Body of pancreas (tissue), 4 donors: ENCODE measurements around the gene POC1A. TPM values are rescaled to one million over a fixed set of nuclear protein-coding genes. Genes with fewer than 3 reads are reported as not detected.

Source experiments
- ATAC-seq: fragments of 150-250 bp; one replicate; pipeline ENCODE4 v1.9.1; 2016
- DNase-seq, 4 donors: peaks; one replicate each; pipeline ENCODE4 v3.0.0-alpha.2; 2019
- H3K27ac ChIP-seq, 4 donors: fragments of 200-600 bp; sonication (generic); 1 replicate in 3 of 4; 2 replicates in 1 of 4; pipeline versions ENCODE4 v1.5.1 to v1.6.1; 2016 to 2019; ENCODE audit warnings: mild to moderate bottlenecking in 1 of 4, mixed read lengths in 1 of 4, moderate library complexity in 1 of 4
- H3K27me3 ChIP-seq, 2 donors: fragments of 200-600 bp; sonication (generic); one replicate each; pipeline ENCODE4 v1.6.0; 2016; ENCODE audit warnings: mild to moderate bottlenecking in 1 of 2
- H3K36me3 ChIP-seq, 2 donors: fragments of 200-600 bp; sonication (generic); replicated peaks in 1 of 2; 2 replicates each; pipeline ENCODE4 v1.5.1; 2016; ENCODE audit warnings: low read depth in 2 of 2; ENCODE audit not compliant: insufficient read depth in 1 of 2
- H3K4me1 ChIP-seq: fragments of 200-600 bp; sonication (generic); one replicate; pipeline ENCODE4 v1.6.0; 2016
- H3K4me3 ChIP-seq, 2 donors: fragments of 200-600 bp; sonication (generic); 1 replicate in 1 of 2; 2 replicates in 1 of 2; pipeline ENCODE4 v1.5.1; 2016 to 2019
- H3K9me3 ChIP-seq, 3 donors: fragments of 200-600 bp; sonication (generic); 1 replicate in 2 of 3; 2 replicates in 1 of 3; pipeline ENCODE4 v1.5.1; 2016
- POLR2A ChIP-seq, 3 donors: fragments of 450-650 bp; IDR thresholded peaks; one replicate each; pipeline ENCODE4 v1.6.1; 2016; ENCODE audit warnings: antibody characterized with exemption in 3 of 3, mild to moderate bottlenecking in 2 of 3
- WGBS, 2 donors: methylation state at CpG; one replicate each; pipeline ENCODE4 v1.1.5; 2017; 5-methylcytosine and 5-hydroxymethylcytosine counted together
- intact Hi-C: fragments of 100-400 bp; cut with DNase I; formaldehyde crosslinking; loops from one replicate; pipeline ENCODE4 v1.15.1; 2023
- total RNA-seq, 2 donors: library from RNA; depleted of rRNA; stranded (reverse); fragments of >200 nt; gene quantifications; one replicate each; pipeline ENCODE4 v1.1.0, GENCODE V29; 2016
- TF ChIP-seq, protein P1 (sequence below), 7 experiments: fragments of 450-650 bp in 4 of 7; fragments of 200-600 bp in 3 of 7; sonication (generic) in 3 of 7; IDR thresholded peaks; one replicate each; pipeline ENCODE4 v1.5.1; 2016 to 2019; ENCODE audit warnings: antibody characterized with exemption in 7 of 7

POC1A gene
- total RNA-seq, 2 donors from 2014 or later = 0.26 to 3.3 TPM

DNA sequence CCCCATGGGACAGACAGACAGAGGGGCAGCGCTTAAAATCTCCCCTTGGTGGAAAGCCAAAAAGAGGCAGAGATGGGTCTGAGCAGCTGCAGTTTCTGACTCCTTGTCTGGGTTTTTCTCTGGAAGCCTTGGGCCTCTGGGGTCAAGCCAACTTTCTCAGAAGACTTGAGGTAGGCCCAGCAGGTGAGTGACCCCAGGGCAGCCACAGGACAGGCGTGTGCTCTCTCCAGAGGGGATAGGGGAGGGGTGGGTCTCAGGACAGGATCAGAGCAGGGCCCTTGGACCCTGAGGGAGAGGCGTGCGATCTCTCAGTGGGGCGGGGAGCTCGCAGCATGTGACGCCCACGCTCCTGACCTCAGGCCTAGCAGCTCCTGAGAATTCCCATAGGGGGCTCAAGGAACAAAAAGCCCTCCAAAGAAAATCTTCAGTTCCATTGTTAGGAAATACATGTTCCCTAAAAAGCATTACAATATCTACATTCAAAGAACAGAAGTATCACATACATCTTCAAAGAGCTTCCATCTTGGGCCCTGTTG is 63.2 kb downstream of the POC1A start:
- H3K27me3 ChIP-seq = no peaks in the 10 kb centered on the region
- ATAC-seq = no peak
- WGBS, 2 donors = 87 to 99% methylated on average over 8 of the region's 8 CpGs

DNA sequence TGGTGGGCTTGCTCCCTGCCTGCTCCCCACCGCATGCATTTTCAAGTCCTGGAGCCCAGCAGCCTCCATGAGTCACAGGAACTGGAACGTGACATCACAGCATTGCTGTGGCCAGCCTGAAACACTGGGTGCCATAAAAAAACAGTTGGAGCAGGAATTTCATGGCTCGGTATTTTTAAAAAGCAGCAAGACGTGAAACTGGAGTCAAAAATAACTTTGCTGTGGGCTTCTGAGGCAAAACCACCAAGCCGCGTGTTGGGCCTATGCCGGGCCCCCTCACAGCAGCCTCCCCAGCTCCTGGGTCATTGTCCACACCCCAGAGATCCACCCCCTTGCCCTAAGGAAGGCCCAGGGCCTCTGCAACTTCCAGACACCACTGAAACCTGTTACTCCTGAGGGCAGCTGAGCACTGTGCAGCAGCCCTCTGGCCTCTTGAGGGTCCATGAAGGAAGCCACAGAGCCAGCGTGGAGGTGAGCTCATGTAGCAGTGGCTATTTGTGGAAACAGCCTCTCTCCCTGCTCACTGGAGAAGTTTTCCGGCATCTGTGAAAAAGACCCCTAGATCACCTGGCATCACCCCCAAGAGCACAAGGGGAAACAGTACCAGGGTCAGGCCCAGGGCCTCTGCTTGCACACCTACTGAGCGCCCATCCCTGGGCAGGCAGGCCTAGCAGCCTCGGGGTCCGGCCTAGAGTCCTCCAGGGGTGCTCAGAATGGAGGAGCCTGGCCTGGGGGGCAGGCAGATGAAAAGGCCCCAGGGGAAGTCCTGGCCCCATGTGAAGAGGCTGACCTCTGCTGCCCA is 63.9 kb downstream of the POC1A start:
- TF ChIP-seq POLR2A (IDR thresholded peaks at IDR 0.05) = no peak
- TF ChIP-seq, protein P1, sequence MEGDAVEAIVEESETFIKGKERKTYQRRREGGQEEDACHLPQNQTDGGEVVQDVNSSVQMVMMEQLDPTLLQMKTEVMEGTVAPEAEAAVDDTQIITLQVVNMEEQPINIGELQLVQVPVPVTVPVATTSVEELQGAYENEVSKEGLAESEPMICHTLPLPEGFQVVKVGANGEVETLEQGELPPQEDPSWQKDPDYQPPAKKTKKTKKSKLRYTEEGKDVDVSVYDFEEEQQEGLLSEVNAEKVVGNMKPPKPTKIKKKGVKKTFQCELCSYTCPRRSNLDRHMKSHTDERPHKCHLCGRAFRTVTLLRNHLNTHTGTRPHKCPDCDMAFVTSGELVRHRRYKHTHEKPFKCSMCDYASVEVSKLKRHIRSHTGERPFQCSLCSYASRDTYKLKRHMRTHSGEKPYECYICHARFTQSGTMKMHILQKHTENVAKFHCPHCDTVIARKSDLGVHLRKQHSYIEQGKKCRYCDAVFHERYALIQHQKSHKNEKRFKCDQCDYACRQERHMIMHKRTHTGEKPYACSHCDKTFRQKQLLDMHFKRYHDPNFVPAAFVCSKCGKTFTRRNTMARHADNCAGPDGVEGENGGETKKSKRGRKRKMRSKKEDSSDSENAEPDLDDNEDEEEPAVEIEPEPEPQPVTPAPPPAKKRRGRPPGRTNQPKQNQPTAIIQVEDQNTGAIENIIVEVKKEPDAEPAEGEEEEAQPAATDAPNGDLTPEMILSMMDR (IDR thresholded peaks at IDR 0.05) = no peak
- 75 to 85% methylated on average over 7 to 12 of the region's 12 CpGs for WGBS, 2 donors
- H3K9me3 ChIP-seq = no peaks in the 10 kb centered on the region
- no peaks in the 10 kb centered on the region for H3K4me1 ChIP-seq
- H3K27ac ChIP-seq = peak overlapping the region in 1 of 4 donors; percentile 34
- no peak overlapping the region for H3K4me3 ChIP-seq
- no peak for ATAC-seq
- no peaks in the 10 kb centered on the region for H3K27me3 ChIP-seq
- peak in 1 of 4 donors; percentile 36 for DNase-seq
- intact Hi-C loops = no loop called here
- no peaks in the 10 kb centered on the region for H3K36me3 ChIP-seq

More for the DNA sequence above, 63.2 kb downstream of the POC1A start:
- no peaks in the 10 kb centered on the region for H3K9me3 ChIP-seq
- H3K36me3 ChIP-seq = no peaks in the 10 kb centered on the region
- intact Hi-C loops = no loop called here
- no peak overlapping the region for H3K4me3 ChIP-seq
- H3K4me1 ChIP-seq = no peaks in the 10 kb centered on the region
- TF ChIP-seq, protein P1 (IDR thresholded peaks at IDR 0.05) = no peak
- TF ChIP-seq POLR2A (IDR thresholded peaks at IDR 0.05) = no peak
- no peak for DNase-seq
- peak overlapping the region in 1 of 4 donors; percentile 34 for H3K27ac ChIP-seq

GRCh38 chr3:52089691-52090090 is 64.5 kb downstream of the POC1A start:
- Histone ChIP-seq H3K9me3 (no peaks in the 10 kb centered on the region), H3K4me3 (no peak overlapping the region), H3K36me3 (no peaks in the 10 kb centered on the region), H3K27ac (peak overlapping the region in 1 of 4 donors; percentile 26), H3K27me3 (no peaks in the 10 kb centered on the region), H3K4me1 (no peaks in the 10 kb centered on the region)
- TF ChIP-seq POLR2A (IDR thresholded peaks at IDR 0.05) = no peak
- TF ChIP-seq, protein P1 (IDR thresholded peaks at IDR 0.05) = no peak
- intact Hi-C loops = no loop called here
- 90% methylated on average over 4 of the region's 4 CpGs for WGBS, 2 donors
- ATAC-seq = no peak
- DNase-seq = no peak

- DNase-seq = peak in 2 of 4 donors; percentile 33 to 51
- intact Hi-C loops = no loop called here
- H3K9me3 ChIP-seq = no peaks in the 10 kb centered on the region
- H3K36me3 ChIP-seq = no peaks in the 10 kb centered on the region
- no peak overlapping the region for H3K4me3 ChIP-seq
- H3K27me3 ChIP-seq = no peaks in the 10 kb centered on the region
- 65 to 83% methylated on average over 14 of the region's 17 CpGs for WGBS, 2 donors
- H3K27ac ChIP-seq = peak overlapping the region in 1 of 4 donors; percentile 6
- no peaks in the 10 kb centered on the region for H3K4me1 ChIP-seq
- TF ChIP-seq, protein P1 (IDR thresholded peaks at IDR 0.05) = no peak
- TF ChIP-seq POLR2A (IDR thresholded peaks at IDR 0.05) = no peak
- peak; percentile 36 for ATAC-seq
Measured at GRCh38 chr3:52088445-52089367, 65.5 kb downstream of the POC1A start.
